A549 (cell line): ENCODE results near the gene CHEK2. TPM values are rescaled to one million over a fixed set of nuclear protein-coding genes. Genes with fewer than 3 reads are reported as not detected.

ENCODE experiments used
- ATAC-seq, 2 experiments: fragments of 200-7000 bp in 1 of 2; fragments of >200 bp in 1 of 2; cut with Nextera tagmentation in 1 of 2; cut with Tn5 transposase in 1 of 2; 3 replicates each; pipeline versions ENCODE4 v1.8.0 to v1.9.1; 2018 to 2020; ENCODE audit warnings: mild to moderate bottlenecking in 1 of 2, moderate library complexity in 1 of 2
- CTCF ChIA-PET: fragments of 300-600 bp; sonication (Branson Sonifier 250); formaldehyde crosslinking; extraction: SDS; loops from one replicate; lab custom pipeline; 2021; ENCODE audit warnings: antibody characterized with exemption, inconsistent platforms; lab: Yijun Ruan, JAX
- POLR2A ChIA-PET: fragments of 350-600 bp; formaldehyde crosslinking; extraction: SDS; loops from one replicate; lab custom pipeline; 2021; ENCODE audit warnings: antibody characterized with exemption, inconsistent platforms; lab: Yijun Ruan, JAX
- DNase-seq, 2 experiments: peaks; one replicate each; pipeline versions ENCODE4 v3.0.0 to v3.0.0-alpha.2; 2011 to 2016; ENCODE audit warnings: low read depth in 1 of 2, low spot score in 1 of 2
- FAIRE-seq: peaks from 2 replicates; lab custom pipeline; 2011; peaks lifted over from hg19 to GRCh38; lab: Jason Lieb, UNC
- H3K27ac ChIP-seq, 2 experiments: fragments of >200 bp; sonication (Bioruptor Twin); formaldehyde crosslinking; 3 replicates each; pipeline ENCODE4 v1.5.1; 2016 to 2017
- H3K4me1 ChIP-seq: fragments of >200 bp; sonication (Bioruptor Twin); formaldehyde crosslinking; 3 replicates; pipeline ENCODE4 v1.6.1; 2016
- H3K4me2 ChIP-seq: fragments of >200 bp; sonication (Bioruptor Twin); formaldehyde crosslinking; 3 replicates; pipeline ENCODE4 v1.6.1; 2016
- H3K4me3 ChIP-seq: fragments of >200 bp; sonication (Bioruptor Twin); formaldehyde crosslinking; 3 replicates; pipeline ENCODE4 v1.5.1; 2016
- H3K9me3 ChIP-seq: fragments of >200 bp; sonication (Bioruptor Twin); formaldehyde crosslinking; 3 replicates; pipeline ENCODE4 v1.6.1; 2016
- CEBPB ChIP-seq, 2 experiments: fragments of >200 bp in 1 of 2; sonication (Bioruptor Twin) in 1 of 2; formaldehyde crosslinking in 1 of 2; IDR thresholded peaks; 2 replicates each; pipeline ENCODE4 v1.6.1; 2012 to 2016
- CHD2 ChIP-seq: fragments of 150-350 bp; IDR thresholded peaks from 2 replicates; pipeline ENCODE4 v1.6.1; 2014; ENCODE audit warnings: low read length; ENCODE audit not compliant: partially characterized antibody
- E2F6 ChIP-seq: IDR thresholded peaks from 2 replicates; pipeline ENCODE4 v1.6.1; 2012; ENCODE audit warnings: low read depth, borderline replicate concordance
- FOSL2 ChIP-seq, 2 experiments: fragments of 450-650 bp in 1 of 2; fragments of >200 bp in 1 of 2; sonication (Bioruptor Twin) in 1 of 2; formaldehyde crosslinking; IDR thresholded peaks; 2 replicates each; pipeline versions ENCODE4 v1.5.0 to v1.6.1; 2016 to 2020; ENCODE audit warnings: mild to moderate bottlenecking in 1 of 2, moderate library complexity in 1 of 2
- GATA3 ChIP-seq: IDR thresholded peaks from 2 replicates; pipeline ENCODE4 v1.6.1; 2012; ENCODE audit warnings: borderline replicate concordance
- HDAC2 ChIP-seq: fragments of 200-600 bp; sonication (generic); IDR thresholded peaks from 2 replicates; pipeline ENCODE4 v1.6.1; 2016
- HEYL ChIP-seq: fragments of 250-450 bp; sonication (Bioruptor Pico); IDR thresholded peaks from 2 replicates; pipeline ENCODE4 v1.8.0; 2021; ENCODE audit warnings: mild to moderate bottlenecking, moderate library complexity
- HMGXB4 ChIP-seq: fragments of 250-450 bp; sonication (Bioruptor Pico); IDR thresholded peaks from 2 replicates; pipeline ENCODE4 v1.5.0; 2021; ENCODE audit warnings: mild to moderate bottlenecking, moderate library complexity, borderline replicate concordance
- JUN ChIP-seq, 2 experiments: fragments of >200 bp; sonication (Bioruptor Twin); formaldehyde crosslinking; IDR thresholded peaks; 2 replicates in 1 of 2; 3 replicates in 1 of 2; pipeline ENCODE4 v1.6.1; 2016 to 2017
- MAFK ChIP-seq: fragments of 450-650 bp; IDR thresholded peaks from 2 replicates; pipeline ENCODE4 v1.6.1; 2014; ENCODE audit not compliant: partially characterized antibody
- MYC ChIP-seq: IDR thresholded peaks from 2 replicates; pipeline ENCODE4 v1.6.1; 2012; ENCODE audit warnings: mild to moderate bottlenecking, inconsistent platforms, low read length, improper control_type of control experiment, borderline replicate concordance
- RFX5 ChIP-seq: fragments of 450-650 bp; IDR thresholded peaks from 2 replicates; pipeline ENCODE4 v1.7.1; 2014; ENCODE audit warnings: antibody characterized with exemption, mild to moderate bottlenecking, moderate library complexity
- RNF2 ChIP-seq: fragments of 200-600 bp; sonication (generic); IDR thresholded peaks from 2 replicates; pipeline ENCODE4 v1.6.1; 2016; ENCODE audit warnings: low read depth, mild to moderate bottlenecking, antibody characterized with exemption, moderate library complexity, borderline replicate concordance
- SREBF2 ChIP-seq: fragments of 450-650 bp; IDR thresholded peaks from 2 replicates; pipeline ENCODE4 v1.6.1; 2014; ENCODE audit warnings: mild to moderate bottlenecking, moderate library complexity
- TFCP2L1 ChIP-seq: fragments of 250-450 bp; sonication (Bioruptor Pico); IDR thresholded peaks from 2 replicates; pipeline ENCODE4 v1.5.0; 2021; ENCODE audit warnings: mild to moderate bottlenecking
- ZSCAN20 ChIP-seq: fragments of 250-450 bp; sonication (Bioruptor Pico); IDR thresholded peaks from 2 replicates; pipeline ENCODE4 v1.8.0; 2022; ENCODE audit warnings: mild to moderate bottlenecking, moderate library complexity
- WGBS: methylation state at CpG from one replicate; pipeline ENCODE4 v1.1.6; 2017; ENCODE audit errors: missing lambda C conversion rate; 5-methylcytosine and 5-hydroxymethylcytosine counted together
- polyA plus RNA-seq, 4 experiments: library from polyadenylated mRNA; depleted of rRNA in 3 of 4; stranded (reverse); fragments of >200 nt; fragmentation: RNase III in 1 of 4; extraction: RNeasy Plus Mini Kit Qiagen cat#74134 plus additional on column Dnase treatment in 1 of 4; gene quantifications; 2 replicates in 3 of 4; 3 replicates in 1 of 4; pipeline ENCODE4 v1.2.3, GENCODE V29; 2011 to 2017
- TF ChIP-seq, protein P1 (sequence below): fragments of 200-600 bp; sonication (generic); IDR thresholded peaks from 2 replicates; pipeline ENCODE4 v1.6.1; 2016; ENCODE audit warnings: antibody characterized with exemption, mild to moderate bottlenecking, moderate library complexity
- TF ChIP-seq, protein P2 (sequence below): fragments of >200 bp; sonication (Bioruptor Twin); formaldehyde crosslinking; IDR thresholded peaks from 3 replicates; pipeline ENCODE4 v1.6.1; 2016
- TF ChIP-seq, protein P3 (sequence below): IDR thresholded peaks from 2 replicates; pipeline ENCODE4 v1.6.1; 2012

CHEK2 gene
- polyA plus RNA-seq, 2 of the 4 experiments (the other 2 are of a cell fraction), result 13.0 to 26.1 TPM

- FAIRE-seq, result no peak
- H3K4me1 ChIP-seq, result no peaks in the 10 kb centered on the region
Observed at GRCh38 chr22:28650463-28650862, 91.2 kb downstream of the CHEK2 start.

GRCh38 chr22:28648792-28649191, 92.8 kb downstream of the CHEK2 start:
- no peaks in the 10 kb centered on the region for H3K9me3 ChIP-seq
- no peak overlapping the region for H3K27ac ChIP-seq
- ATAC-seq, result no peak
- POLR2A ChIA-PET, result no interaction called here
- DNase-seq, result no peak
- CTCF ChIA-PET, result no interaction called here
- H3K4me2 ChIP-seq, result no peak overlapping the region
- no peak for FAIRE-seq
- H3K4me3 ChIP-seq, result no peak overlapping the region
- H3K4me1 ChIP-seq, result no peaks in the 10 kb centered on the region
- 92% methylated on average over 4 of the region's 4 CpGs for WGBS
- TF ChIP-seq SREBF2 (no peak), HMGXB4 (CRISPR knock-in tag) (no peak), FOSL2 (IDR thresholded peaks at IDR 0.05) (no peak), FOSL2 (CRISPR knock-in tag; IDR thresholded peaks at IDR 0.05) (no peak)
- TF ChIP-seq, protein P1, sequence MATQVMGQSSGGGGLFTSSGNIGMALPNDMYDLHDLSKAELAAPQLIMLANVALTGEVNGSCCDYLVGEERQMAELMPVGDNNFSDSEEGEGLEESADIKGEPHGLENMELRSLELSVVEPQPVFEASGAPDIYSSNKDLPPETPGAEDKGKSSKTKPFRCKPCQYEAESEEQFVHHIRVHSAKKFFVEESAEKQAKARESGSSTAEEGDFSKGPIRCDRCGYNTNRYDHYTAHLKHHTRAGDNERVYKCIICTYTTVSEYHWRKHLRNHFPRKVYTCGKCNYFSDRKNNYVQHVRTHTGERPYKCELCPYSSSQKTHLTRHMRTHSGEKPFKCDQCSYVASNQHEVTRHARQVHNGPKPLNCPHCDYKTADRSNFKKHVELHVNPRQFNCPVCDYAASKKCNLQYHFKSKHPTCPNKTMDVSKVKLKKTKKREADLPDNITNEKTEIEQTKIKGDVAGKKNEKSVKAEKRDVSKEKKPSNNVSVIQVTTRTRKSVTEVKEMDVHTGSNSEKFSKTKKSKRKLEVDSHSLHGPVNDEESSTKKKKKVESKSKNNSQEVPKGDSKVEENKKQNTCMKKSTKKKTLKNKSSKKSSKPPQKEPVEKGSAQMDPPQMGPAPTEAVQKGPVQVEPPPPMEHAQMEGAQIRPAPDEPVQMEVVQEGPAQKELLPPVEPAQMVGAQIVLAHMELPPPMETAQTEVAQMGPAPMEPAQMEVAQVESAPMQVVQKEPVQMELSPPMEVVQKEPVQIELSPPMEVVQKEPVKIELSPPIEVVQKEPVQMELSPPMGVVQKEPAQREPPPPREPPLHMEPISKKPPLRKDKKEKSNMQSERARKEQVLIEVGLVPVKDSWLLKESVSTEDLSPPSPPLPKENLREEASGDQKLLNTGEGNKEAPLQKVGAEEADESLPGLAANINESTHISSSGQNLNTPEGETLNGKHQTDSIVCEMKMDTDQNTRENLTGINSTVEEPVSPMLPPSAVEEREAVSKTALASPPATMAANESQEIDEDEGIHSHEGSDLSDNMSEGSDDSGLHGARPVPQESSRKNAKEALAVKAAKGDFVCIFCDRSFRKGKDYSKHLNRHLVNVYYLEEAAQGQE, result no peak

More at GRCh38 chr22:28650463-28650862, 91.2 kb downstream of the CHEK2 start:
- Histone ChIP-seq H3K4me2 (no peak overlapping the region), H3K9me3 (no peaks in the 10 kb centered on the region), H3K27ac (no peak overlapping the region), H3K4me3 (no peak overlapping the region)
- TF ChIP-seq HEYL, result no peak
- no peak for TF ChIP-seq RFX5
- no peak for TF ChIP-seq HDAC2
- no peak for TF ChIP-seq E2F6
- TF ChIP-seq, protein P2, sequence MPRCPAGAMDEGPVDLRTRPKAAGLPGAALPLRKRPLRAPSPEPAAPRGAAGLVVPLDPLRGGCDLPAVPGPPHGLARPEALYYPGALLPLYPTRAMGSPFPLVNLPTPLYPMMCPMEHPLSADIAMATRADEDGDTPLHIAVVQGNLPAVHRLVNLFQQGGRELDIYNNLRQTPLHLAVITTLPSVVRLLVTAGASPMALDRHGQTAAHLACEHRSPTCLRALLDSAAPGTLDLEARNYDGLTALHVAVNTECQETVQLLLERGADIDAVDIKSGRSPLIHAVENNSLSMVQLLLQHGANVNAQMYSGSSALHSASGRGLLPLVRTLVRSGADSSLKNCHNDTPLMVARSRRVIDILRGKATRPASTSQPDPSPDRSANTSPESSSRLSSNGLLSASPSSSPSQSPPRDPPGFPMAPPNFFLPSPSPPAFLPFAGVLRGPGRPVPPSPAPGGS, result no peak
- no peak for TF ChIP-seq RNF2
- TF ChIP-seq ZSCAN20 (CRISPR knock-in tag), result no peak
- no peak for TF ChIP-seq MAFK
- TF ChIP-seq, protein P3, sequence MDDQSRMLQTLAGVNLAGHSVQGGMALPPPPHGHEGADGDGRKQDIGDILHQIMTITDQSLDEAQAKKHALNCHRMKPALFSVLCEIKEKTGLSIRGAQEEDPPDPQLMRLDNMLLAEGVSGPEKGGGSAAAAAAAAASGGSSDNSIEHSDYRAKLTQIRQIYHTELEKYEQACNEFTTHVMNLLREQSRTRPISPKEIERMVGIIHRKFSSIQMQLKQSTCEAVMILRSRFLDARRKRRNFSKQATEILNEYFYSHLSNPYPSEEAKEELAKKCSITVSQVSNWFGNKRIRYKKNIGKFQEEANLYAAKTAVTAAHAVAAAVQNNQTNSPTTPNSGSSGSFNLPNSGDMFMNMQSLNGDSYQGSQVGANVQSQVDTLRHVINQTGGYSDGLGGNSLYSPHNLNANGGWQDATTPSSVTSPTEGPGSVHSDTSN, result no peak
- no peak for TF ChIP-seq CEBPB (IDR thresholded peaks at IDR 0.05)
- no peak for TF ChIP-seq TFCP2L1 (CRISPR knock-in tag)
- TF ChIP-seq JUN (IDR thresholded peaks at IDR 0.05), result no peak
- no peak for TF ChIP-seq MYC
- no peak for TF ChIP-seq CHD2
- TF ChIP-seq GATA3, result no peak
- ChIA-PET CTCF (no interaction called here), POLR2A (no interaction called here)
- ATAC-seq (no peak), DNase-seq (no peak)
